Parathyroid adenoma (tissue), 2 donors: ENCODE data around the gene RBMX2.
"Not testable (repeated sequence)": the region's sequence is repeated elsewhere in the genome, so short reads cannot be mapped to it uniquely, and the experiment has no call there.

Source experiments
- H2AFZ ChIP-seq: fragments of 300-600 bp; sonication (generic); one replicate; pipeline ENCODE4 v1.7.0; 2017; ENCODE audit warnings: antibody characterized with exemption, mild to moderate bottlenecking
- H3K27ac ChIP-seq: fragments of 300-600 bp; sonication (generic); one replicate; pipeline ENCODE4 v1.7.0; 2017
- H3K27me3 ChIP-seq: fragments of 300-600 bp; sonication (generic); one replicate; pipeline ENCODE4 v1.7.0; 2017; ENCODE audit warnings: low read length; ENCODE audit not compliant: control insufficient read depth, insufficient read depth
- H3K36me3 ChIP-seq: fragments of 300-600 bp; sonication (generic); one replicate; pipeline ENCODE4 v1.7.0; 2017; ENCODE audit warnings: low read length; ENCODE audit not compliant: control insufficient read depth, insufficient read depth
- H3K4me1 ChIP-seq: fragments of 300-600 bp; sonication (generic); one replicate; pipeline ENCODE4 v1.7.0; 2017; ENCODE audit warnings: control low read depth
- H3K4me2 ChIP-seq: fragments of 300-600 bp; sonication (generic); one replicate; pipeline ENCODE4 v1.7.0; 2017; ENCODE audit warnings: low read length
- H3K4me3 ChIP-seq: fragments of 300-600 bp; sonication (generic); one replicate; pipeline ENCODE4 v1.7.0; 2017; ENCODE audit warnings: low read depth, low read length
- H3K79me2 ChIP-seq: fragments of 300-600 bp; sonication (generic); one replicate; pipeline ENCODE4 v1.7.0; 2017; ENCODE audit warnings: control low read depth
- H3K9ac ChIP-seq: fragments of 300-600 bp; sonication (generic); one replicate; pipeline ENCODE4 v1.7.0; 2017; ENCODE audit warnings: mild to moderate bottlenecking
- H3K9me3 ChIP-seq: fragments of 300-600 bp; sonication (generic); one replicate; pipeline ENCODE4 v1.7.0; 2017; ENCODE audit warnings: low read length; ENCODE audit not compliant: control insufficient read depth
- CTCF ChIP-seq: fragments of 300-600 bp; sonication (generic); IDR thresholded peaks from one replicate; pipeline ENCODE4 v1.7.0; 2017; ENCODE audit warnings: antibody characterized with exemption, mild to moderate bottlenecking
- donor health status: primary hyperparathyroidism.

The RBMX2 gene

GRCh38 chrX:130401415-130402207 lies at the start of gene RBMX2:
TSS of gene RBMX2 (plus strand) at chrX:130401987. CDS start at chrX:130402033, 46 bp downstream.
- Histone ChIP-seq H3K9ac (peak within 1 kb of the TSS; percentile 29), H3K4me1 (no peaks in the 10 kb centered on the region), H3K27me3 (no peaks in the 10 kb centered on the region), H3K4me3 (peak within 1 kb of the TSS; percentile 75), H2AFZ (peak within 1 kb of the TSS; percentile 89), H3K79me2 (peaks cover 2% of the 10 kb centered on the region), H3K9me3 (no peaks in the 10 kb centered on the region), H3K27ac (peak within 1 kb of the TSS; percentile 53), H3K36me3 (no peaks in the 10 kb centered on the region), H3K4me2 (peak within 1 kb of the TSS; percentile 83)
- TF ChIP-seq CTCF, result no peak

- not testable (repeated sequence) for H3K79me2 ChIP-seq, H3K27ac ChIP-seq, H2AFZ ChIP-seq, H3K9ac ChIP-seq, H3K27me3 ChIP-seq, H3K9me3 ChIP-seq, H3K4me3 ChIP-seq, H3K36me3 ChIP-seq, H3K4me2 ChIP-seq, H3K4me1 ChIP-seq
Measured at GRCh38 chrX:130352050-130352449, 49.7 kb upstream of the RBMX2 start.

- Histone ChIP-seq H3K4me2 (no peak overlapping the region), H3K4me1 (no peaks in the 10 kb centered on the region), H3K79me2 (no peaks in the 10 kb centered on the region), H3K27me3 (no peaks in the 10 kb centered on the region), H3K9ac (no peak overlapping the region), H3K4me3 (no peak overlapping the region), H3K36me3 (no peaks in the 10 kb centered on the region), H3K9me3 (no peaks in the 10 kb centered on the region), H3K27ac (no peak overlapping the region), H2AFZ (no peak overlapping the region)
- no peak for TF ChIP-seq CTCF
Measured at GRCh38 chrX:130376077-130376476, 25.7 kb upstream of the RBMX2 start.

- H3K27me3 ChIP-seq, result no peaks in the 10 kb centered on the region
- H3K4me2 ChIP-seq, result no peak overlapping the region
- no peak for TF ChIP-seq CTCF
- H3K79me2 ChIP-seq, result no peaks in the 10 kb centered on the region
- no peaks in the 10 kb centered on the region for H3K9me3 ChIP-seq
- H3K4me3 ChIP-seq, result no peak overlapping the region
- H3K9ac ChIP-seq, result no peak overlapping the region
- no peak overlapping the region for H2AFZ ChIP-seq
- no peaks in the 10 kb centered on the region for H3K36me3 ChIP-seq
- no peak overlapping the region for H3K27ac ChIP-seq
- no peaks in the 10 kb centered on the region for H3K4me1 ChIP-seq
Measured at GRCh38 chrX:130378024-130378669, 23.6 kb upstream of the RBMX2 start.

- H2AFZ ChIP-seq, result no peak within 1 kb of the TSS
- H3K4me2 ChIP-seq, result no peak within 1 kb of the TSS
- H3K9ac ChIP-seq, result no peak within 1 kb of the TSS
- no peaks in the 10 kb centered on the region for H3K36me3 ChIP-seq
- no peaks in the 10 kb centered on the region for H3K4me1 ChIP-seq
- TF ChIP-seq CTCF, result no peak
- no peaks in the 10 kb centered on the region for H3K79me2 ChIP-seq
- no peak within 1 kb of the TSS for H3K4me3 ChIP-seq
- H3K27me3 ChIP-seq, result no peaks in the 10 kb centered on the region
- H3K9me3 ChIP-seq, result no peaks in the 10 kb centered on the region
- no peak within 1 kb of the TSS for H3K27ac ChIP-seq
Measured at GRCh38 chrX:130385520-130385919, 16.3 kb upstream of the RBMX2 start, which contains the start of gene GPR119. TSS of gene GPR119 (minus strand) at chrX:130385674. CDS start at chrX:130385447, 227 bp downstream.
